Activated T-cell treated with anti-CD3 and anti-CD28 coated beads, Interleukin-2, amount 50 U/mL, for 1 hour (primary cell): Measurements from ENCODE around the gene FLT3.

Experiments used
- DNase-seq: peaks from one replicate; pipeline ENCODE4 v3.0.0-alpha.2; 2020

FLT3 gene

DNA sequence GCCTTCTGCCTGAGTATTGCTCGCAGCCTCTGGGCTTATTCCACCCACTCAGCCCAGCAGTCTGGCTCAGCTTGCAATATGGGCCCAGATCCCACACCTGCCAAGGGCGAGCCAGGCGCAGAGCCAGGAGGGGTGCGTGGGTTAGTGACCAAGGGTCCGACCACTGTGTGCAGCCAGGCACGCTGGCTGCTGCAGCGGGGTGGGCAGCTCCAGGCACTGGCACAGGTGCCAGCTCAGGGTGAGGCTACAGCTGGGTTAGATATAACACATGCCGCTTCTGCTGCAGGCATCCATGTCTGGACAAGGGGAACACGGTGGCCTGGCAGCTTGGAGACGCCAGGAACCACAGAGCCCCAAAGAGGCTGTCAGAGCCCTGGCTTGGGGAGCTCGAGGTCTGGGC, 99.3 kb downstream of the FLT3 start:
- no peak for DNase-seq

DNA sequence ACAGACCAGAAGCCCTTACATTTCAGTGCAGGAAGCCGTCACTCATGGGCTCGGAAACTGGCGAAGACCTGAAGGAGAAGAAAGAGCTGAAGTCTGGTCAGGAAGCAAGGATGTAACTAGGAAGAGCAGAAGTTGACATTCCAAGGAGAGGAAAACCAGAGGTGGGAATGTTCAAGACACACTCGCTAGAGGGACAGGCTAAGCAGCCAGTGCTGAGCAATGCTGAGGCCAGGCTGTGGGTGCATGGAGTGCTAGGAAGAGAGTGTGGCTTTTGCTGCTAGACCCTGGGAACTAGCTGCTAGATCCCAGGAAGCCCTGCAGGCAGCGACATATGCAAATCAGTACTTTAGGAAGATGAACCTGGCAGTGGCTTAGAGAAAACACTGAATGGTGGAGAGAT, 99.8 kb downstream of the FLT3 start:
- DNase-seq: no peak

DNA sequence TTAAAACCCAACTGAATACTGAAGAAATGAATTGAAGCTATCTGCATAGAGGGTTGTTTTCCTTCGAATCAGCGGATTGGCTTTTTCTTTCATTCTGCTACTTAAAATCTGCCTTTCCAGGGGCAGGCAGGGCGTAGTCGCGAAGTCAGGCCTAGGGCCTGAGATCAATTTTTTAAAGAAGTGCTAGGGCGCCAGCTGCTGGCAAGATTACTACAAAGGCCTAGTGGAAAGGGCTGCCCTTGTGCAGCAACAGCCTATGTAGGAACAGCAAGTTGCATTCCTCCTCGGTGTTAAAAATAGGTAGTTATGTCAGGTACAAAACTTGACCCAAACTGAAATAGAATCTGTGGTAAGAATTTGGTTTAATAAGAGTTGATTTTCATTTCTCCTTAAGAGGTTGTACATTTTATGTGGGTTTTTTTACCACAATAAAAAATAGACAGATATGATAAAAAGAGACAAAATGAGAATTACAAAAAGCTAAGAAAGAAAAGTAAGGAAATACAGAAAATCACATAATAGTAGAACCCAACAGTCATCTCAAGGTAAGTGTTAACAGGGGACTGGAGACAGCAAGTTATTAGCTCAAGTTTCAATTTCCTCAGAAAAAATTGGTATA, 102.4 kb downstream of the FLT3 start:
- peak; percentile 21 for DNase-seq

DNA sequence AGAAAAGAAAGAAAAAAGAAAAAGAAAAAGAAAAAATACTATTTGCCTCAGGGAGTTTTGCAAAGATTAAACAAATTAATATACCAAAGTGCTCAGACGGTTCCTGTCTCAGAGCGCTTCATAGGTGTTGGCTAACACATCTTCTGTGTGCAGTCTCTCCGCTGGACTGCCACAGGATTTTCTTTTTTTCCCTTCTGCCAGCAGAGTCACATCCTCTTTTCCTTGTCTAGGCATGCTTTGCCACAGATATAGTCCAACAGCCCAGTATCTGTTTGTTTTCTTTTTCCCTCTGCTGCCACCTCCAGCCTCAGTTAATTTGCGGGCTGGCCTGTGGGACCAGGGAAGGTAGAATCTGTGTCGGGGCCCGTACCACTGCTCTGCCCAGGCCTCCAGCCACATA, 108.5 kb downstream of the FLT3 start:
- no peak for DNase-seq

DNA sequence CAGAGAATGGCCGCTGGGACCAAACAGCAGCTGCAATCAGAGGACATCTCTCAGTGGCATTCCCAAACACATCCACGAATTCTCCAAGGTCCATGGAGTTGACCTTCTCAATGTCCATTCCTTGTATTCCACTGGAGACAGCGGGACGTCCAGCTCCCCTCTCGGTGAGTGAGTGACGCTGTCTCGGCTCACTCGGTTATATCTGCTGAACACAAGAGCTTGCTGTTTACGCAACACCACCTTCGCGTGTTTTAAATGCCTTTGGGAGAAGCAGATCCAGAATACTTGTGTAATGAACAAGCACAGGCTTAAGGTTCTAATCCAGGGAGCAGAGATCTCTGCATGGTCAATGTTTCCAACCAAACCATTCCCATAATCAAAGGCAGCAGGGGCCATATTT, 111.9 kb downstream of the FLT3 start, which contains the start of gene URAD:
Gene URAD (minus strand): TSS at position 174 of the 400 bp plus-strand sequence. CDS start 56 bp downstream, at position 118.
- DNase-seq: no peak

DNA sequence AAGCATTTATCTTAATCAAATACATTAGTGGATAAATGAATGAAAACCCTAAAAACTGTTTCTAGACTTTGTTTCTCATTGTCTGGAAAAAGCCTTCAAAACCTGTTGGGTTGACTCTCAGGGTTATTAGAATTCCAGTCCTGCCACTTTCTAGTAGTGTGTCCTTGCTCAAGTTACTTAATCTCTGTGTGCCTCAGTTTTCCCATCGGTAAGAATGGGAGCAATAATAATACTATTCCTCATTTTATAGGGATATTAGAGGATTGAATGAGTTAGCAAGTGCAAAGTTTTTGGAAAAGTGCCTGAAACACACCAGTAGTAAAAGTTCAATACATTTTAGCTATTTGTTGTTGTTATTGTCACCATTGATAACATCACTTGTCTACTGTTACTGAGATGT, 114.8 kb downstream of the FLT3 start:
- DNase-seq: no peak

DNA sequence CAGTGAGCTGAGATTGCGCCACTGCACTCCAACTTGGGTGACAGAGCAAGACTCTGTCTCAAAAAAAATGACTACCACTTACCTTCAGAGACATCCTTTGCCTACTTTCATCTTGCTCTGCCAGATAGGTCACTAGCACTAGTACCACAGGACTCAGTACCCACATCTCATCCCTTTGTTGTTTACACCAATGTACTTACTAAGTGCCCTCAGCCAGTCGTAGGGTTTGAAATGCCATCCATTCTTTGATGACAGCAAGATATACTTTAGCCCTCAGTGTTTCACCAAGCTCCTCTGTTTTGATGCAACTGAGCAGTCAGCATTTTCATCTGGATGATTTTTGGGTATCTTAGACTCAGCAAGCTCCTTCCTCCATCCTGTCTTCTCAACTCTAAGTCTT, 118.0 kb downstream of the FLT3 start:
- no peak for DNase-seq

DNA sequence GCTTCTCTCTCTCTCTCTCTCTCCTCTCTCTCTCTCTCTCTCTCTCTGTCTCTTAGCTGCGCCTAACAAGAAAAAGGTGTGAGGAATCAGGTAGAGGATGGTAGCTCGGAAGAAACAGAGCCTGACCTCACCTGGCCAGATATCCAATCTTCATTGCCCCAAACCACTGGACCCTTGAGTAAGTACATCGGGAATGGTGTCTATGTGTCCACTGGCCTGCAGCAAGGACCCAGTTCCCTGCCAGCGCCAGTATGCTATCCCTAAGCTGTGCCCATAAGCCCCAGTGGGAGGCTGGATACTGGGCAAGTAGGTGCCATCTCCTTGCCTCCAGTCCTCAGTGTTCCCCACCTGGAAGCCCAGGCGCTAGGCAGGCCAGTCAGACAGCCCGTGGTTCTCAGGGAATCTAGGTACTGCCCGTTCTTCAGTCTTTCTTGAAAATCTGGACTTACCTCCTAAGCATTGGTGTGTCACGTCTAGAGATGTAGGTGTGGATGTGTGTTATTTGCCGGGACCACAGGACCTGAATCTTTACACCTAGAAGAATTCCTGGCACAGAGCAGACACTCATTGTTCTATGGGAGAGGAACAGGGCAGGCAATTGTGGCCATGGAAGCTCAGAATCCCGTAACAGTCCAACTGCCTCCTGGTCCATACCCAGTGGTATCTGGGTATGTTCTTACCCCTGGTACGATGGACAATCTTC, 119.2 kb downstream of the FLT3 start:
- DNase-seq: no peak

DNA sequence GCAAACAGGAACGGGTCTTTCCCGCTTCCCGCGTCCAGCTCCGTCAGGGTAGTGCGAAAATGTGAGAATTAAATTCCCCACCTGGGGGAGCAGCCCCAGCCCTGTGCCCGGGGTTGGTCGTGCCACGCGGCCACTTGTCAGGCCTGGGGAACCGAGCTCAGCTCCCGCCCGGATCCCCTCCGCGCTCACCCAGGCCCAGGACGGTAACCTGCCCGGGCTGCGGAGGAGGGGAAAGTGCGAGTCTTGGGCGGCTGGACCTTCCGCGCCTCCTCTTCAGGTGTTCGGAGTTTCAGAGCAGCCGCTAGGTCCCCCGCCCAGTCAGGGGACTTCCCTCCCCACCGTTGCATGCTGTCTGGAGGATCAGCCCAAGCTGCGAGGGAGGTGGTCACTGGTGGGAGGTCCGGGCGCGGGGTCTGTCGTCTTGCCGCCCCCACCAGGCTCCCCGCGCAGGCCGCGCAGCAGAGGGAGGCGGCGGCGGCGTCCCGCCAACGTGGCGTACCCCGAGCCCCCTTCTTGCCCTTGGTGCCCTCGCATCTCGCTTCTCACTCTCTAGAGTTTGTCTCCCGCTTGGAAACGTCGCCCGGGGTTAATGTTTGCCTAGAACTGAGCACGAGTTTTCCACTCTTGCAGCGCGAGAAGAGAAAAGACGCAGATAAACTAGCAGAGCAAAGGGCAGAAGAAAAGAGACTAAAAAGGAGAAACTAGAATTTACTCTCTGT, 119.9 kb downstream of the FLT3 start:
- no peak for DNase-seq

DNA sequence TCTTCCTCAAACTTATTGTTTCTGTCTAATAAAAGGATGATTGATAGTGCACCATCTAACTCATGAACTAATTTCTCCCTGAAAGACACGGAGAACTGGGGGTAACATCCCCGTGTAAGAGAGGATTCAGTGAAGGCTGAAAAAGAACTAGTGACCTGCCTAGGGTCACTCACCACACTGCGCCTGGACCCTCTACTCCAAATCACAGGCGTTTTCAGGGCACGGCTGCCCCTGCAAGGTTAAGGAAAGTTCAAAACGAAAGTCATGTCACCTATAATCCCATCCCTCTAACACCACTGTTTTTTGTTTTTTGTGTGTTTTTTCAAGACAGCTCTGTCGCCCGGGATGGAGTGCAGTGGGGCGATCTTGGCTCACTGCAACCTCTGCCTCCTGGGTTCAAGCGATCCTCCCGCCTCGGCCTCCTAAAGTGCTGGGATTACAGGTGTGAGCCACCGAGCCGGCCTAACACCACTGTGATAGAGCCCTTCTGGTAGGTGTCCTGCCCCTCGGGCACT, 120.6 kb downstream of the FLT3 start:
- no peak for DNase-seq

DNA sequence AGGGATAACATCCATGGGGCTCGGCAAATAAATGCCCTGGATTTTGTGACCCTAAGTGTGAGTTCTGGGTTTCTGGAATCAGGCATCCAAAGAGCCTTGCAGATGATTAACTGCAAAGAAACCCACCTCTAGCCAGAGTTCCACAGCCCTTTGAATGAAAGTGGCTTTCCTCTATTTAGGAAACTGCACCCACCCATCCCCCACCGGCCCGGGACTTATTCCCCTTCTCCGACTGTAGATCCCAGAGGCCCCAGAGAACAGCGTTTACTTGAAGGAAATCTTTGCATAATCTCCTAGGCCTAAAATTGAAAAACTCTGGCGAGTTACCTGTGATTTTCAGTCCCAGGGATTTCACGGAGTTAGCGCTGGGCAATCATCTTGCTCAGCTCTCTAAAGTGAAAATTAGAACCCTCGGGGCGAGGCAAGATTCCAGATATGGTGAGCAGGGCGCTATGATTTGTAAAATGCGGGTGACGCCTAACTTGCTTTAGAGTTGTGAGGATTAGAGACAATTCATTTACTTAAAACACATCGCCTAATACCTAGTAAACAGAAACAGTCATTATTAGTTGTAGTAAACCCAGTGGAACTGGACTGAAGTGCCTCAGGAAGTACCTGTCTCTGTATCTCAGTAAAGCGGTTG, 121.3 kb downstream of the FLT3 start:
- DNase-seq: no peak

DNA sequence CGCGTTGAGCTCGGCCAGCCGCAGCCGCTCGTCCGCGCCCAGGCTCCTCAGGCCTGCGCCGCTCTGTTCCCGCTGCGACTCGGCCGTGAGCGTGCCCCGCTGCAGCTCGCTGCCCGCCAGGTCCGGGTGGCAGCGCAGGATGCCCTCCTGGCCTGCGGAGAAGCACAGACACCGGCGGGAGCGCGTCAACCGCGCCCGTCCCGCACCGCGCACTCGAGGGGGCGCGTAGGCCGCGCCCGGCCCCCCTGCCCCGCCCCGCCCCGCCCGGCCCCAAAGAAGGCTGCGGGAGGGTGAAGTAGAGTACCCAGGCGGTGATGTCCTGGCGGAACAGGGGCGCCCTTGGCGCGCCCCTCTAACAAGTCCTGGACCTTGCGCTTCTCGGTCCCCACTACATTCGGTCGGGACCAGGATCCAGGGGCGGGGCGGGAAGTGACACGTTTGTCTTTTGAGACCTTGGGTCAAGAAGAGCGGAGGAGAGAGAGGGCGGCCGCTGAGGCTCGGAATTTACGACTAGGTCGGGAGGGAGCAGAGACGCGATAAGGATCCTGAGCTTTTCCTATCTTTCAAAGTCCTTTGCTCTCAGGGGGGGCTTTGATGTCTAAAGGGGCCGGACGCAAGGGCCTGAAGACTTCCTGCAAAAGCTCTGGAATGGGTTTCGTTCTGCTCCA, 121.9 kb downstream of the FLT3 start:
- DNase-seq: no peak

DNA sequence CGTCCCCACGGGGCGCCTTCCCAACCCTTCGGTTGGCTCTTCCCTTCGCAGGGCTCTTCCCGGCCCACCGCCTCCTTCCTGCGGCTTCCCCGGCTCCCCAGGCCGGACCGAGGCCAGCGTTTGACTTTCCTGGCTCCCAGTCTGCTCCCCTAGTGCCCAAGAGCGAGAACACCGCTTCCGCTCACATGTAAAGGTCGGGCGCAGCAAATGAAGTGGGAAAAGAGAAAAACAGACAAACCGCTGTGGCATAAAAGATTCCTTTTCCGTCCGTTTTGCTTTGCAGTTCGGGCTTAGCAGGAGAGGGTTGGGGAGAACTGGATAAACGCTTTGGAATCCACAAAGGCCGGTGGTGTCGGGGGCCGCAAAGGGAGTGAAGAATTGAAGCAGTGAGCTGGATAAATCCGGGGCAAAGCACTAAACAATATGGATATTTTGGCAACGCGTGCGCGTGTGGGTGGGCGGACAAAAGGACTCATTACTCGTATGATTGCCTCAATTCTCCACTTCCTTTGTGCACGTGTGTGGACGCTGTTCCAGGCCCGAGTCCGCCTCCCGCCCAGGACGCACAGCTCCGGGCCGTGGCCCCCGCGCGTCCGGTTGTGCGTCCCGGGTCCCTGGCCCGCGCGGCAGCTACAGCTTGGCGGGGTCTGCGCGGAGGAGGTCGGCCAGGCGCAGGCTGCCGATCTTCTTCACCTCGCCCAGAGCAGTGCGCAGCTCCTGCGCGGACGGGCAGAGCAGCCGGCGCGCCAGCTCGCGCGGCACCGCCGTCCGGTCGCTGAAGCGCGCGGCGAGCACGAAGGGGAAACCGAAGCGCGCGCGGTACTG, 122.7 kb downstream of the FLT3 start:
- DNase-seq: no peak

DNA sequence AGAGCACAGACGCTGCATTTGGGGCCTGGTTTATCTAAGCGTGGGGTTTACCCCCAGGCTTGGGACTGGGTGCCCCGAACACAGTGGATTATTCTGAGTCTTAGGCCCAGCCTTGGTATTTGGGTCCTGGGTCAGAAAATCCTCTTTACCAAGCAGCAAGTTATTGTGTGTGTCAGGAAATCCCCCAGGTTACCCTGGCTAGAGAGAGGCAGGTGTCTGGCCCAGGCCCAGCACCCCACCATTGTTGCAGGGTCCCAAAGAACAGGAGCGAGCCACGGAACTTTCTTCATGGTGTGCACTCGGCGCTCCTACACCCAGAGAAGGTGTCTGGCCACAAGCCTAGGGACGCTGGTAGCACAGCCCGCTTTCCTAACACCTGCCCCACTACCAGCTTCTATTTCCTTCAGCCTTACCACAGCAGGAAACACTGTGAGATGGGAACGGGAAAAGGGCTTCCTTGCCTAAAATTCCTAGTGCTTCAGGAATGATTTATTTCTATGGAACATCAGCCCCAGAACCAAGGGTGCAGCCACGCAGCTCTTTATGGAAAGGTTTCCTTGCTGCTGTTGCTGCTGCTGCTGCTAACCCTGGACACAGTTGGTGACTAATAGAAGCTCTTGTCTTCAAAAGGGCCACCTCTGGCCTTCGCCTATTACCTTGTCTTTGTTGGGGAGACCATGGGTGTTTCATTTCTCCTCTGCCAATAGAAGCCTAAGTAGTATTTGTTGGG, 123.8 kb downstream of the FLT3 start:
- no peak for DNase-seq

DNA sequence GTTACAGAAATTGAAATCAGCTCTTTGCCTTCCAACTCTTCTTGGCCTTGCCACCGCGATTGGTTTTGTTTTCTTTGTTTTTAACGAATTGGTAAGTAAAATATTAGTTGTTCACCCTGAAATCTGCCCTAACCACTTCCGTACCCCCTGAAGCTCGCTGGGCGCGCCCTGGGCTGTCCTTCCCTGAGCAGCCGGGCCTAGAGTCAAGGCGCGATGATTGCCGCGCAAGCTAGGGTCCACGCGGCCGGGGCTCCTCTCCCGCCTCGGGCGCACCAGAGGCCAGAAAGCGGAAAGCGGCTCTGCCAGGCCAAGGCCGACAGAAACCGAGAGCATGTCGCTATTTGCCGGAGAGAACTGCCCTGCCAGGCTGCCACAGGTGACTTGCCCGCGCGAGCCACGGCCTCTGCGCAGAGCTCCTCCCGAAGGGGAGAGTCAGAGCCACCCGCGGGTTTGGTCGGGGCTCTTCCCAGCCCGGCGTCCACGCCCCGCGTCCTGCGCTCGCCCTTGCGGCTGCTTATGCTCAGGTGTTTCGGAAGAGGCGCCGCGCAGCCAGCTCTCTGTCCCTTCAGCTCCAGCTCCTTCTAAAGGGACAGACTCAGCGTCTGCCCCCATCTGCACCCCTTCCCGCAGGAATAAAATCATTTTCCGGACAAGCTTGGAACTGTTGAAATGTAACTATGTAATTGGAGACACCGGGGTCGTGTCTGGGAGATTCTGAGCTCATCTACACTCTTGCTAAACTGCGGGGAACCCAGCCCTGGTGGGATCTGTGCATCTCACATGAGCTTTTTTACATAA, 124.6 kb downstream of the FLT3 start:
- no peak for DNase-seq

DNA sequence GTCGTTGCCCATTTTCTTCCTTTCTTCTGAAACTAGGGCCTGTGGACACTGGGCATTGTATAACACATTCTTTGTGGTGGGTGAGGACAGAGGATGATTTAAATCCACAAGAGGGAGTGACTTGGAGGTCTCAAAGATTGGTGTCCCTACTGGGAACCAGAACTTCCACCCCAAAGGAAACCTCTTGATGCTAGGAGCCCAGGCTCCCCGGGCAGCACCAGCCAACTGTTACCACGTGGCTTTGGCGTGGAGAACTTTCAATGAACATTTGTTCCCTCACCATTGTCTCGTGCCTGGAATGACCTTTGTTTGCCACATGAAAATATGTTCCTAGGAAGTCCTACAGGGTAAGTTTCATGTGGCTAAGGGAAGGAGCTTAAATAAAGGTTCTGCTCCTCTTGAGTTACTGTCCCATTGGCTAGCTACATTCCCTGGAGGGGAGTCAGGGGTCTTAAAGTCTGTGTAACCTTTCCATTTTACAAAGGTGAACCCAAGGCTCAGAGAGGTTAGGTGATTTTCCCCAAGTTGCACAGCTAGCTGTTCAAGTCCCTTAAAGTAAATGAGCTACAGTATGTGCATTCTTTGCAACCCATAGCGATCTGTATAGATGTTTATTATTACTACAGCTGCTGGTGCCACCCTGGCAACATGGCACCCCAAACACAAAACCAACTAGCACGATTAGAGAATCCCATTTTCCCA, 126.3 kb downstream of the FLT3 start:
- no peak for DNase-seq

DNA sequence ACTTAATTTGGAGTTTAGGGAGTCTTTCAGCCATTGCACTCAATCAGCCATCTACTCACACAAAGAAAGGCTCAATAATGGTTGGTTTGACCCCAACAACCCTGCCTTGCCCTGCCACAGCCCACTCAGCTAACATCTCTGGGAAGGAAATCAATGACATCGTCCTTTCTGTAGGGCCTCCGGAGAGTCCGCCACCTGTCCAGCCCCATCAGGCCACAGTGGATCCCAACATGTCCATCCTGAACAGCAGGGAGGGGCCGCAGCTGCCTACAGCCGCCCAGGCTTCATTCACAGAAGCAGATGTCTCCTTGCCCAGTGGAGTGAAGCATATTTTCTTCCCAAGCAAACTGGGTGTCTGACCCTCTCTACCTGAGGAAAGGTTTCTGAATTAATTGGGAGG, 127.1 kb downstream of the FLT3 start:
- DNase-seq: no peak

DNA sequence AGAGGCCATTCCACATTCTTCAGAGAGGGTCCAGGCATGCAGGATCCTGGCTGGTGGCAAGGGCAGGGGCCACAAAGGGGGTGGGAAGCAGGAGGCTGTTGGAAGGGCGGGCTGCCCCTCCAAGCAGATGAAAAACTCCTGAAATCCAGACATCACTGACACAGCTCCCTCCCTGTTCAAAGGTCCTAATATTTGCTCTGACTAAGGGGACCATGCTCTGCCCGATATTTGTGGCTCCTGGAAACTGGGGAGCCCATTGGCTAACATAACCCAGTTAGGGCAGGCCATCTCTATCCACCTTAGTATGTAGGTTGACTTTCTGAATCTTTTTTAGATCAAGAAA, 127.9 kb downstream of the FLT3 start:
- DNase-seq: no peak

DNA sequence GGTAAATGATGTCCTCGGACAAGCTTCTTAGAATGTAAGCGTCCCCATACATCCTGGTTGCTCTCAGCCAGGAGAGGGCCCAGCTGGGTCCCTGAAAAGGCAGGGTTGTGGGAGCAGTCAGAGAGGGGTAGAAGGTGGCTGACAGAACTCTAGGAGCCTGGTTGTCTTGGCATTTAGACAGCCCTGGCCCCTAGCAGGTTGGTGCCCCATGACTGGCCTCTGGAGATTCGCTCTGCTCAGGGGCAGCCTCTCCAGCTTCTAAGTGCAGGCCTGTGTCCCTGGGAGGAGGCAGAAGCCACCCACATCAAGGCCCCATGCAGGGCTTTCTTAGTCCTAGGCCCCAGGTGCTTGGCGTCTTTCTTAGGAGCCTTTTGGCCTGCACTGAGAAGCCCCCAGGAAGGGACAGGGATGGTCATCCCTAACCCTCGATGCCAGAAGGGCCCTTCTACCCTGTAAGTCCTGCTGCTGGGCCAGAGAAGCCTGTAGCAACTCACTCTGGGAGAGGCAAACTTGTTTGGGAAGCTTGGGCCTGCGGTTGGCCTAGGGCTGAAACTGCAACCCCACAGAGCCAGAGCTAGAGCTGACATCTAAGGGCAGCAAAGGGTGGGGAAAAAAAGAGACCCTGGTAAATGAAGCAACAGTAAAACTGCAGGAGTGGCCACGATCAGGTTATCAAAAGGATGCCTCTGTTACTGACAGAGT, 128.4 kb downstream of the FLT3 start:
- no peak for DNase-seq
